Tibial artery (tissue), 4 donors: ENCODE data around the gene HLA-A.

Source experiments
- DNase-seq, 2 donors: peaks; one replicate each; pipeline ENCODE4 v3.0.0-alpha.2; 2019
- H3K27ac ChIP-seq, 2 donors: fragments of 200-600 bp; sonication (generic) in 1 of 2; 1 replicate in 1 of 2; 2 replicates in 1 of 2; pipeline ENCODE4 v1.5.1; 2018 to 2019; ENCODE audit warnings: mild to moderate bottlenecking in 1 of 2
- H3K27me3 ChIP-seq, 2 donors: fragments of 200-600 bp; sonication (generic) in 1 of 2; one replicate each; pipeline versions ENCODE4 v1.5.1 to v1.6.0; 2016 to 2019
- H3K36me3 ChIP-seq, 3 donors: fragments of 200-600 bp; sonication (generic) in 2 of 3; one replicate each; pipeline ENCODE4 v1.5.1; 2016 to 2019; ENCODE audit warnings: mild to moderate bottlenecking in 2 of 3
- H3K4me1 ChIP-seq, 4 donors: fragments of 200-600 bp; sonication (generic) in 2 of 4; 1 replicate in 3 of 4; 2 replicates in 1 of 4; pipeline ENCODE4 v1.5.1; 2016 to 2019
- H3K4me3 ChIP-seq, 2 donors: fragments of 200-600 bp; sonication (generic) in 1 of 2; 1 replicate in 1 of 2; 2 replicates in 1 of 2; pipeline ENCODE4 v1.5.1; 2018 to 2019; ENCODE audit warnings: mild to moderate bottlenecking in 2 of 2
- H3K9me3 ChIP-seq, 3 donors: fragments of 200-600 bp; sonication (generic) in 1 of 3; one replicate each; pipeline ENCODE4 v1.5.1; 2016 to 2019
- intact Hi-C: fragments of 100-400 bp; cut with DNase I; formaldehyde crosslinking; loops from one replicate; pipeline ENCODE4 v1.15.0; 2023; ENCODE audit warnings: low total_unique reads
- TF ChIP-seq, protein P1 (sequence below), 2 experiments: fragments of 200-600 bp in 1 of 2; fragments of 450-650 bp in 1 of 2; IDR thresholded peaks; one replicate each; pipeline ENCODE4 v1.5.1; 2017 to 2019; ENCODE audit warnings: antibody characterized with exemption in 2 of 2, mild to moderate bottlenecking in 1 of 2, moderate library complexity in 1 of 2

Gene HLA-A

GRCh38 chr6:29908341-29908662, 34.0 kb upstream of the HLA-A start:
- no peak overlapping the region for H3K27ac ChIP-seq
- no peak overlapping the region for H3K4me3 ChIP-seq
- TF ChIP-seq, protein P1, sequence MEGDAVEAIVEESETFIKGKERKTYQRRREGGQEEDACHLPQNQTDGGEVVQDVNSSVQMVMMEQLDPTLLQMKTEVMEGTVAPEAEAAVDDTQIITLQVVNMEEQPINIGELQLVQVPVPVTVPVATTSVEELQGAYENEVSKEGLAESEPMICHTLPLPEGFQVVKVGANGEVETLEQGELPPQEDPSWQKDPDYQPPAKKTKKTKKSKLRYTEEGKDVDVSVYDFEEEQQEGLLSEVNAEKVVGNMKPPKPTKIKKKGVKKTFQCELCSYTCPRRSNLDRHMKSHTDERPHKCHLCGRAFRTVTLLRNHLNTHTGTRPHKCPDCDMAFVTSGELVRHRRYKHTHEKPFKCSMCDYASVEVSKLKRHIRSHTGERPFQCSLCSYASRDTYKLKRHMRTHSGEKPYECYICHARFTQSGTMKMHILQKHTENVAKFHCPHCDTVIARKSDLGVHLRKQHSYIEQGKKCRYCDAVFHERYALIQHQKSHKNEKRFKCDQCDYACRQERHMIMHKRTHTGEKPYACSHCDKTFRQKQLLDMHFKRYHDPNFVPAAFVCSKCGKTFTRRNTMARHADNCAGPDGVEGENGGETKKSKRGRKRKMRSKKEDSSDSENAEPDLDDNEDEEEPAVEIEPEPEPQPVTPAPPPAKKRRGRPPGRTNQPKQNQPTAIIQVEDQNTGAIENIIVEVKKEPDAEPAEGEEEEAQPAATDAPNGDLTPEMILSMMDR (IDR thresholded peaks at IDR 0.05), result no peak
- no peaks in the 10 kb centered on the region for H3K27me3 ChIP-seq
- no peak for DNase-seq
- no peaks in the 10 kb centered on the region for H3K4me1 ChIP-seq
- H3K36me3 ChIP-seq, result no peaks in the 10 kb centered on the region
- H3K9me3 ChIP-seq, result no peaks in the 10 kb centered on the region
- intact Hi-C loops, result no loop called here

- no peaks in the 10 kb centered on the region for H3K36me3 ChIP-seq
- TF ChIP-seq, protein P1 (IDR thresholded peaks at IDR 0.05), result no peak
These were observed 33.6 kb upstream of the HLA-A start for GRCh38 chr6:29908710-29909109.

GRCh38 chr6:29909985-29910384, 32.3 kb upstream of the HLA-A start:
- Histone ChIP-seq H3K27ac (no peak overlapping the region), H3K9me3 (no peaks in the 10 kb centered on the region), H3K27me3 (no peaks in the 10 kb centered on the region), H3K4me1 (no peaks in the 10 kb centered on the region), H3K4me3 (no peak overlapping the region), H3K36me3 (no peaks in the 10 kb centered on the region)
- intact Hi-C loops, result loop anchor here (5.0 kb wide), 1 partner anchor 38 kb away; no protein-coding TSS in a partner anchor
- TF ChIP-seq, protein P1 (IDR thresholded peaks at IDR 0.05), result no peak
- no peak for DNase-seq

More at GRCh38 chr6:29908710-29909109, 33.6 kb upstream of the HLA-A start:
- Histone ChIP-seq H3K4me3 (no peak overlapping the region), H3K27ac (no peak overlapping the region), H3K9me3 (no peaks in the 10 kb centered on the region), H3K4me1 (no peaks in the 10 kb centered on the region), H3K27me3 (no peaks in the 10 kb centered on the region)
- intact Hi-C loops, result no loop called here
- no peak for DNase-seq

DNA sequence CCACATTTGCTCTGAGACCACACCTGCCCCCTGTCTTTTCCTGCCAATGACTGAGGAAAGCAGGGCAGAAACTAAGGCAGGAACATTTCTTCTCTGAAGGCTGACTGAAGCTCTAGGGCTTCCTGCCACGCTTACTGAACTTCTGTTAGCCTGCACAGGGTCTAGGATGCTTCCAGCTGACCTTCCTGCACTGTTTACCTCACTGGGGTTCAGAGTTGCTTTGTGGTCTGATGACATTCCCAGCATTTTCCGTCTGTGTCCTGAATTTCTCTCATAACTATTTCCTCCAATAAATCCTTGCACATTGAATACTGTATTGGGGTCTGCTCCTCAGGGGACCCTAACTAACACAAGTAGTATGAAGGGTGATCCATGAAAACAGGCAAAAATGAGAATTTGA, 29.5 kb upstream of the HLA-A start:
- Histone ChIP-seq H3K9me3 (no peaks in the 10 kb centered on the region), H3K36me3 (no peaks in the 10 kb centered on the region)

DNA sequence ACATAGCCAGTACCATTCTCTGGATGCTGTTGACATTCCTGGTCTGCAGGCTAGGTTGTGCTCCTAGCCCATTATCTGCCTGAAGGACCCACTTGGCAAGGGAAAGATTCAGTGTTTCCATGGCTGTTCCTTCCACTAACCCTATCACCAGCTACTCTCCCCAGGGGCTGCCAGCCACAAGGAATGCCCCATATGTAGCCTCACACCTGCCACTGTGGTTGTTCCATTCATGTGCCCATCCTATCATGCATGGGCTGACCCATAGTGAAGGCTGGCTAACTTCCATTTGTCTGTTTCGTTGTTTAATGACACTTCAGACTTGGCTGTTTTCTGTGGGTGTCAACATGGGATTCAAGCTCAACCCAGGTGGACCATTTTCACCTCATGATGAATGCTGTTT, 25.6 kb upstream of the HLA-A start:
- TF ChIP-seq, protein P1 (IDR thresholded peaks at IDR 0.05), result no peak
- H3K4me1 ChIP-seq, result no peaks in the 10 kb centered on the region
- no peak overlapping the region for H3K4me3 ChIP-seq
- H3K27me3 ChIP-seq, result no peaks in the 10 kb centered on the region
- no peaks in the 10 kb centered on the region for H3K9me3 ChIP-seq
- intact Hi-C loops, result no loop called here
- H3K27ac ChIP-seq, result no peak overlapping the region
- DNase-seq, result no peak
- no peaks in the 10 kb centered on the region for H3K36me3 ChIP-seq

More for the DNA sequence above, 29.5 kb upstream of the HLA-A start:
- intact Hi-C loops, result loop anchor here (5.0 kb wide), 1 partner anchor 41 kb away; no protein-coding TSS in a partner anchor
- no peak for DNase-seq
- Histone ChIP-seq H3K4me1 (no peaks in the 10 kb centered on the region), H3K27ac (no peak overlapping the region), H3K27me3 (no peaks in the 10 kb centered on the region), H3K4me3 (no peak overlapping the region)
- TF ChIP-seq, protein P1 (IDR thresholded peaks at IDR 0.05), result no peak

GRCh38 chr6:29917857-29918256, 24.5 kb upstream of the HLA-A start:
- H3K36me3 ChIP-seq, result no peaks in the 10 kb centered on the region
- H3K9me3 ChIP-seq, result no peaks in the 10 kb centered on the region
- DNase-seq, result no peak
- intact Hi-C loops, result no loop called here
- H3K4me1 ChIP-seq, result no peaks in the 10 kb centered on the region
- H3K27me3 ChIP-seq, result no peaks in the 10 kb centered on the region
- H3K4me3 ChIP-seq, result no peak overlapping the region
- H3K27ac ChIP-seq, result no peak overlapping the region
- TF ChIP-seq, protein P1 (IDR thresholded peaks at IDR 0.05), result no peak
